Measurements from ENCODE around the gene KCNS1.
"Not testable (repeated sequence)": the region's sequence is repeated elsewhere in the genome, so short reads cannot be mapped to it uniquely, and the experiment has no call there.

Gene KCNS1

GRCh38 chr20:45087097-45087790 is 13.7 kb downstream of the KCNS1 start:
- Histone ChIP-seq H3K27ac (peak overlapping the region in 4 of 21 experiments; percentile 5 to 62 (median 40)), H3K4me3 (no peak overlapping the region)

GRCh38 chr20:45085867-45086266 is 15.1 kb downstream of the KCNS1 start:
- H3K4me3 ChIP-seq, result no peak overlapping the region
- no peak overlapping the region for H3K27ac ChIP-seq

GRCh38 chr20:45085289-45085688 is 15.6 kb downstream of the KCNS1 start:
- H3K27ac ChIP-seq, result no peak overlapping the region
- H3K4me3 ChIP-seq, result no peak overlapping the region

- no peak overlapping the region for H3K4me3 ChIP-seq
- H3K27ac ChIP-seq, result no peak overlapping the region
Observed at GRCh38 chr20:45083127-45083526, 17.8 kb downstream of the KCNS1 start.

- Histone ChIP-seq H3K4me3 (no peak overlapping the region), H3K27ac (no peak overlapping the region)
Observed at GRCh38 chr20:45082468-45082867, 18.5 kb downstream of the KCNS1 start.

GRCh38 chr20:45080867-45081624 is 19.9 kb downstream of the KCNS1 start:
- Histone ChIP-seq H3K27ac (no peak overlapping the region), H3K4me3 (no peak overlapping the region)

- H3K27ac ChIP-seq, result no peak overlapping the region
- no peak overlapping the region for H3K4me3 ChIP-seq
Observed at GRCh38 chr20:45077559-45077958, 23.4 kb downstream of the KCNS1 start.

GRCh38 chr20:45073221-45073620 is 27.7 kb downstream of the KCNS1 start:
- Histone ChIP-seq H3K27ac (no peak overlapping the region), H3K4me3 (no peak overlapping the region)

GRCh38 chr20:45072066-45072465 is 28.9 kb downstream of the KCNS1 start:
- no peak overlapping the region for H3K27ac ChIP-seq
- no peak overlapping the region for H3K4me3 ChIP-seq

- no peak overlapping the region for H3K4me3 ChIP-seq
- H3K27ac ChIP-seq, result no peak overlapping the region
Observed at GRCh38 chr20:45070932-45071632, 29.8 kb downstream of the KCNS1 start.

- peak overlapping the region in 1 of 21 experiments; percentile 55 for H3K27ac ChIP-seq
- H3K4me3 ChIP-seq, result no peak overlapping the region
Observed at GRCh38 chr20:45069261-45069660, 31.7 kb downstream of the KCNS1 start.

- H3K4me3 ChIP-seq, result no peak overlapping the region
- peak overlapping the region in 13 of 21 experiments; percentile 3 to 66 (median 46) for H3K27ac ChIP-seq
Observed at GRCh38 chr20:45067558-45067957, 33.4 kb downstream of the KCNS1 start.

GRCh38 chr20:45067087-45067486 is 33.8 kb downstream of the KCNS1 start:
- H3K27ac ChIP-seq, result peak overlapping the region in 15 of 21 experiments; percentile 6 to 66 (median 46)
- no peak overlapping the region for H3K4me3 ChIP-seq

- Histone ChIP-seq H3K27ac (peak overlapping the region in 11 of 21 experiments; percentile 6 to 65 (median 32)), H3K4me3 (no peak overlapping the region)
Observed at GRCh38 chr20:45066372-45066771, 34.6 kb downstream of the KCNS1 start.

GRCh38 chr20:45064812-45065211 is 36.1 kb downstream of the KCNS1 start:
- no peak overlapping the region for H3K4me3 ChIP-seq
- H3K27ac ChIP-seq, result no peak overlapping the region

- H3K4me3 ChIP-seq, result not testable (repeated sequence)
Observed at GRCh38 chr20:45063107-45063506, 37.8 kb downstream of the KCNS1 start.

GRCh38 chr20:45061244-45061643 is 39.7 kb downstream of the KCNS1 start:
- Histone ChIP-seq H3K4me3 (no peak overlapping the region), H3K27ac (peak overlapping the region in 7 of 21 experiments; percentile 3 to 77 (median 31))

More at GRCh38 chr20:45063107-45063506, 37.8 kb downstream of the KCNS1 start:
- H3K27ac ChIP-seq, result peak overlapping the region in 2 of 21 experiments; percentile 13 to 37

GRCh38 chr20:45060294-45060693 is 40.6 kb downstream of the KCNS1 start:
- Histone ChIP-seq H3K4me3 (no peak overlapping the region), H3K27ac (peak overlapping the region in 6 of 21 experiments; percentile 4 to 67 (median 30))

- Histone ChIP-seq H3K27ac (no peak overlapping the region), H3K4me3 (no peak overlapping the region)
Observed at GRCh38 chr20:45059022-45059728, 41.8 kb downstream of the KCNS1 start.

All from skin epidermis (tissue), 12 donors.